ENCODE results near the gene FAM53A.
"Not testable (repeated sequence)": the region's sequence is repeated elsewhere in the genome, so short reads cannot be mapped to it uniquely, and the experiment has no call there.

The FAM53A gene

GRCh38 chr4:1659104-1660043, 24.7 kb downstream of the FAM53A start:
- no peak for ATAC-seq

- no peak for ATAC-seq
Measured at GRCh38 chr4:1658581-1658980, 25.5 kb downstream of the FAM53A start.

- ATAC-seq = no peak
Measured at GRCh38 chr4:1658146-1658545, 26.0 kb downstream of the FAM53A start.

DNA sequence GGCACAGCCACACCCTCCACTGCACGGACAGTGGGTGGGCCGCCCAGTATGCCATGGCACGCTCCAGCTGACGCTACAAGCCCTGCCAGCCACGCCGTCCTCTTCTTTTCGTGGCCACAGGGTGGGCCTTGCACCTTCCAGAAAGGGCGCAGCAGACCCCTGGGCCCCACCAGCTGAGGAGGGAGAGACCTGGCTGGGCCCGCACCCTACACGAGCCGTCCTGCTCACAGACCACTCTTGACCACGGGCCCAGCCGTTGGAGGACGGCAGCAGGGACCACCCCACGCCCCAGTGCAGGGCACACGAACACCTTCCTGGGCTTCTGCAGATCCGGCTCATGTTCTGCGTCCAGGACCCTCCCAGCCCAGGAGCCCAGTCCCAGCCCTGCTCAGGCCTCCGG, 27.1 kb downstream of the FAM53A start:
- no peak for ATAC-seq

GRCh38 chr4:1656132-1656531, 28.0 kb downstream of the FAM53A start:
- ATAC-seq = no peak

- no peak for ATAC-seq
Measured at GRCh38 chr4:1655676-1656075, 28.4 kb downstream of the FAM53A start.

DNA sequence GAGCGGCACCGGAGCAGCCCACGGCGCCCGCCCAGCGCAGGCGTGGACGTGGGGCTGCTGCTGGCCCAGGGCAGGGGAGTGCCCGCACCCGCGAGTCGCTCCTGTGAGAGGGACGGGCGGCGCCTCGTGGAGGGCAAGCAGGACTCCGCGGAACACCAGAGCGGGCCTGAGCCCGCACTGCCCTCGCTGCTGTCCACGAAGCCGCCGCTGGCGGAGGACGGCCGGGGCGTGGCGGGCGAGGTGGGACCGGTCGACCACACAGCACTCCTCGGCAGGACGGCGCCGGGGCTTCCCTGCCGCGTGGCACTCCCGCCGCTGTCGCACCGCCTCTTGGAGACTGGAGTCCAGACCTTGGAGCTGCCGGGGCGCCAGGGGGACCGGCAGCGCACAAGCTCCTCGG, 29.0 kb downstream of the FAM53A start:
- ATAC-seq = no peak

DNA sequence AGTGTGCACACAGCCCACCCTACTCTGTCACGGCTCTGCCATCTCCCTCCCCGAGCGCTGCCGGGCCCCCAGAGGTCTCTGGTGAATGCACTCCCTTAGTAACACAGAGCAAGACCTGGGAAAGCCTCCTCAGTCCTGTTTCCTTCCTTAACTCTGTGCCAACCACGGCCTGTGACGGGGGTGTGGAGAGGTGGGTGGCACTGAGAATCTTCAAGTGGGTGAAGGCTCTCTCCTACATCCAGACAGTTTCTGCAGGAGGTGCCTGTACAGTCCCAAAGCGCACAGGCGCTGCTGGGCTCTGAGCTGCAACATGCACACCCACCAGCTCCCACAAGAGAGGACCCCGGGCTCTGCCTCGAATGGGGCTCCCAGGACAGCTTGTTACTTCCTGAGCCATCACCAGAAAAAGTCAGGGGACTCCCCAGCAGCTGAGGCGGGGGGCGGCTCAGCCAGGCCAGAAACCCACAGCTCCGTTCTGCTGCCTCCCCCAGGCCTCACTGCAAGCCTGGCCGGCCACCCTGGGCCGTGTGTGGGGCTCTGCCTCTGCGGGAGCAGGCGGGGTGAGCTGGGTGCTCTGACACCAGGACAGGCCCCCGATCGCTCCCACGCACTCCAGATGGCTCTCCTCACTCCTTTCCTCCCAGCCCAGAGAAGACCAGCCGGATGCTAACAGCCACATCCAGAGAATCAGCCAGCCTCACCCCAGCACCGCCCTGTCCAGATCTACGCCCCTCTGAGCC, 29.7 kb downstream of the FAM53A start:
- no peak for ATAC-seq

GRCh38 chr4:1653776-1654175, 30.3 kb downstream of the FAM53A start:
- ATAC-seq = no peak

- ATAC-seq = no peak
Measured at GRCh38 chr4:1652088-1652487, 32.0 kb downstream of the FAM53A start.

DNA sequence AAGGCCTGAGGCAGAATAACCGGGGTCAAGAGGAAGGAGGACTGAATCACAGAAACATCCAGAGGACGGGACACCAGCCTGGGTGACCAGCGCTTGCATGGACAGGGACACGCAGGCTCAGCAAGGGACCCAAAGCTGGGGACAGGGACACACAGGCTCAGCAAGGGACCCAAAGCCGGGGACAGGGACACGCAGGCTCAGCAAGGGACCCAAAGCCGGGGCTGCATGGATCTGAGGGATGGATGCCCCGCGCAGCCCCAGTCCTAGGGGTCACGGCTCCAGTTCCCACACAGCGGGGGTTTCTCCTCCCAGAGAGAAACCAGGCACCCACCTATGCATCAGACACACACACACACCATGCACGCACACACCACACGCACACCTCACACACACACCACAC, 32.5 kb downstream of the FAM53A start:
- ATAC-seq = no peak

DNA sequence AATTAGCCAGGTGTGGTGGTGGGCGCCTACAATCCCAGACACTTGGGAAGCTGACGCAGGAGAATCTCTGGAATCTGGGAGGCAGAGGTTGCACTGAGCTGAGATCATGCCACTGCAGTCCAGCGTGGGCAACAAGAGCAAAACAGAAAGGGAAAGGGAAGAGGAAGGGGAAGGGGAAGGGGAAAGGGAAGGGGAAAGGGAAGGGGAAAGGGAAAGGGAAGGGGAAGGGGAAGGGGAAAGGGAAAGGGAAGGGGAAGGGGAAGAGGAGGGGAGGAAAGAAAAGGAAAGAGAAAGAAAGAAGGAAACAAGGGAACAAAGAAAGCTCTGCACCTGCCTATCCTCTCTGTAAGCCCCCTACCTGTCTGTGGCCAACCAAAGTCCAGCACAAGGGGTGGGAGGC, 35.2 kb downstream of the FAM53A start:
- ATAC-seq = no peak

DNA sequence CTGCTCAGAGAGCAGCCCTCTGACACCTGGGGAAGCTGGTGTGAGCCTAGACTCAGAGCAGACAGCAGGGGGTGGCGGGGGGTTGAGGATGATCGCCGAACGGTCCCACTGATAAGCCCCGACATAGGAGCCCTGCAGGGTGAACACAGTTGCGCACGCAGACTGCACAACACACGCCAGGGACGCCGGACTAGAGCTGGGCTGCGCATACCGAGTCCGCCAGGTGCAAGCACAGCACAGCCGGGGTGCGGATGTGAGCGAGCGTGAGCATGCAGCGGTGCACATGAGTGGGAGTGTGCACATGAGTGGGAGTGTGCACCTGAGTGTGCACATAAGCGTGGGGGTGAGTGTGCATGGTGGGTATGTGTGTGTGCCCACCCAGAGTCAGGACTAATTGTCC, 36.7 kb downstream of the FAM53A start:
- ATAC-seq = no peak

DNA sequence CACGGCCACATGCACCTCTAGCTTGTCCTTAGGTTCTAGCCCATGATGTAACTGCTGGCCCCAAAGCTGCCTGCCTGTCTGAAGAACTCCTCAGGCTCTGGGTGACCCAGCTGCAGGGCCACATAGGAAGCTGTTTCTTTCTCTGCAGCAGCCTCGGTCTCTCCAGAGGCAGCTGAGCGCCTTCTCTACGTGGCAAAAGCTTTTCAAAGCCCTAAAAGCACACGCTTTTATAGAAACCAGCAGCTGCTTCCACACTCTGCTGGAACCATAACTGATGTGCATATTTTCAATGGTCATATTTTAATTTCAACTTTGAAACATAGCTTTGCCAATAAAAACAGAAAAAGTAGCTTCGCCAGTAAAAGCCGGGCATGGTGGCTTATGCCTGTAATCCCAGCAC, 37.4 kb downstream of the FAM53A start:
- no peak for ATAC-seq

- no peak for ATAC-seq
Measured at GRCh38 chr4:1644891-1645657, 39.0 kb downstream of the FAM53A start.

DNA sequence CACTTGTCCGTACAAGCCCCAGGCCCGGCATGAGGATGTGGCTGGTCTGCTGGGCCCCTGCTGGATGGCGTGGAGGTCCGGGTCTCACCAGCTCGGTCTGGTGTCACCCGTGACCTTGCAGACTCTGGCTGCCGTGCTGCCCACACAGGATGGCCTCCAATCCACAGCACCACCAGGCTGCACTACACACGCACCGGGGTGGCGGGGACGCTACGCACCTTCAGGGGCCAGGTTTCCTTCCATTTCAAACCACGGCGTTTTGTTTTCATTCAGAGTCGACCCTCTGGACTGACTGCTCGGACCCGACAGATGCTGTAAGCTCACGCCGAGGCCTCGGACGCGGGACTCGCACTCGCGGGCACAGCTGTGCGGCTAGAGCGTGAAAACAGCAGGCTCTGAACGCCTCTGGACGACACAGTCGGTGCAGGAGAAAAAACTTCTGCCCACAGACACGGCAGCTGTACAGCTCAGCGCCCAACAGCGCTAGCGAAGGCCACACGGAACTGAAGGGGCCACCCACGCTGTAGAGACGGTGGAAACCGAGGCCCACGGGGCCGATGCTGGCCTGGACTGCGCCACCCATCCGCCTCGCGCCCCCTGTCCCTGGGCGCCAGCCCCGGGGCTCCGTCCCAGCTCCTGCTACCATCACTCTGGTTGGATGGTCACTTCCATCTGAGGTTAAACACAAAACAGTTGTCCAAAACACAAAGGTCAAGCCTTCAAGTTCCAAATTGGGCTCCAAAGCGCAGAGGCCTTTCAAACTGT, 40.0 kb downstream of the FAM53A start:
- ATAC-seq = no peak

- no peak for ATAC-seq
Measured at GRCh38 chr4:1642196-1642951, 41.7 kb downstream of the FAM53A start.

DNA sequence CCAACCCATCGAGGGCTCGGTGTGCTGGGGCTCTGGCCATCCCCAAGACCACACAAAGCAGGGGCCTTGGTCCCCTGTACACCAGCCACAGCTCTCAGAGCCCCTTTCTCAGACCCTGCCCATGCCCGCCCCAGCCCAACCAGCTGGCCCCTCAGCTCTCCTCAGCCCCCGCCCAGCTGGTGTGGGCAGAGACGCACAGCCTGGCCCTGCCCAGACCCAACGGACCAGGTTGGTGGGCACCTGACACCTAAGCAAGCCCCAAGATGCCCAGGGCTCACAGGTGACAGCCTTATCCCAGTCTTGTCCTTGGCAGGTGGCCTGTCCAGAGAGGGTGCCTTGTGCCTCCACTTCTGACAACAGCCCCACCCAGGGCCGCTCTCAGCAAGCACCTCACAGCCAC, 42.4 kb downstream of the FAM53A start:
- no peak for ATAC-seq

DNA sequence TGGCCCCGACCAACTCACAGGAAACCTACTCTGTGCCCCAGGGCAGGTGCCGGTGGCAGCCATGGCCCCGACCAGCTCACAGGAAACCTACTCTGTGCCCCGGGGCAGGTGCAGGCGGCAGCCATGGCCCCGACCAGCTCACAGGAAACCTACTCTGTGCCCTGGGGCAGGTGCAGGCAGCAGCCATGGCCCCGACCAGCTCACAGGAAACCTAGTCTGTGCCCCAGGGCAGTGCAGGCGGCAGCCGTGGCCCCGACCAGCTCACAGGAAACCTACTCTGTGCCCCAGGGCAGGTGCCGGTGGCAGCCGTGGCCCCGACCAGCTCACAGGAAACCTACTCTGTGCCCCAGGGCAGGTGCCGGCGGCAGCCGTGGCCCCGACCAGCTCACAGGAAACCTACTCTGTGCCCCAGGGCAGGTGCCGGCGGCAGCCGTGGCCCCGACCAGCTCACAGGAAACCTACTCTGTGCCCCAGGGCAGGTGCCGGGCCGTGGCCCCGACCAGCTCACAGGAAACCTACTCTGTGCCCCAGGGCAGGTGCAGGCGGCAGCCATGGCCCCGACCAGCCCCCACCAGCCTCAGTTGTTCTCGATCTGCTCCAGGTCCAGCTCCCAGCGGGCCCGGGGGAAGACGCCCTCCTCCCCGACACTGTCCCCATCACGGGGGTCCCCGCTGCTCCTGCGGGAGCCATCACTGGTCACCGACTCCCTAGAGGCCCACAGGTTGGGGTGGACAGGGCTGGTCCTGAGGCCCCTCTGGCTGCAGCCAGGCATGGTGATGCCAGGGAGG, 43.2 kb downstream of the FAM53A start:
- not testable (repeated sequence) for ATAC-seq

- ATAC-seq = no peak
Measured at GRCh38 chr4:1640190-1640589, 43.9 kb downstream of the FAM53A start.
